Neural cell (in vitro differentiated cells): ENCODE data around the gene FBXL17. TPM values are rescaled to one million over a fixed set of nuclear protein-coding genes. Genes with fewer than 3 reads are reported as not detected.

Experiments
- H2AFZ ChIP-seq: fragments of 200-600, 300-800 bp; sonication (generic), shearing (Covaris generic); 2 replicates; pipeline ENCODE4 v1.6.0; 2014; ENCODE audit warnings: low read depth, mild to moderate bottlenecking, antibody characterized with exemption, low read length, moderate library complexity
- H3F3A ChIP-seq: fragments of 200-600 bp; shearing (Covaris generic); 2 replicates; pipeline ENCODE4 v1.6.1; 2016; ENCODE audit warnings: mild to moderate bottlenecking, moderate library complexity, mixed read lengths, antibody characterized with exemption, low read length; ENCODE audit not compliant: insufficient read depth, poor library complexity, severe bottlenecking
- H3K27ac ChIP-seq: fragments of 200-600, 300-800 bp; sonication (generic), shearing (Covaris generic); 2 replicates; pipeline ENCODE4 v1.5.1; 2014; ENCODE audit warnings: mild to moderate bottlenecking, low read length, moderate library complexity
- H3K27me3 ChIP-seq: fragments of 300-800, 200-600 bp; sonication (generic), shearing (Covaris generic); 2 replicates; pipeline ENCODE4 v1.6.0; 2014; ENCODE audit warnings: mild to moderate bottlenecking, low read depth, low read length, moderate library complexity; ENCODE audit not compliant: insufficient read depth
- H3K36me3 ChIP-seq: fragments of 300-800, 200-600 bp; sonication (generic), shearing (Covaris generic); 2 replicates; pipeline ENCODE4 v1.5.1; 2014; ENCODE audit warnings: mild to moderate bottlenecking, antibody characterized with exemption, low read length, moderate library complexity; ENCODE audit not compliant: insufficient read depth
- H3K4me2 ChIP-seq: fragments of 300-800, 200-600 bp; sonication (generic), shearing (Covaris generic); 2 replicates; pipeline ENCODE4 v1.6.0; 2014; ENCODE audit warnings: mild to moderate bottlenecking, low read length
- H3K4me3 ChIP-seq: fragments of 300-800, 200-600 bp; sonication (generic), shearing (Covaris generic); 2 replicates; pipeline ENCODE4 v1.5.1; 2014; ENCODE audit warnings: mild to moderate bottlenecking, low read length, moderate library complexity
- H3K79me2 ChIP-seq: fragments of 200-600 bp; shearing (Covaris generic); replicated peaks from 2 replicates; pipeline ENCODE4 v1.6.0; 2014; ENCODE audit warnings: mild to moderate bottlenecking, low read length, moderate library complexity; ENCODE audit not compliant: insufficient read depth
- H3K9ac ChIP-seq: fragments of 300-800, 200-600 bp; sonication (generic), shearing (Covaris generic); 2 replicates; pipeline ENCODE4 v1.6.1; 2016; ENCODE audit warnings: mild to moderate bottlenecking, low read length, mixed read lengths
- H3K9me2 ChIP-seq: fragments of 200-600 bp; shearing (Covaris generic); 2 replicates; pipeline ENCODE4 v1.6.1; 2016; ENCODE audit warnings: mild to moderate bottlenecking, low read length, mixed read lengths; ENCODE audit not compliant: insufficient read depth
- H3K9me3 ChIP-seq: fragments of 200-600, 300-800 bp; sonication (generic), shearing (Covaris generic); 2 replicates; pipeline ENCODE4 v1.6.1; 2016; ENCODE audit warnings: mild to moderate bottlenecking, mixed run types, low read length, moderate library complexity, mixed read lengths
- H4K20me1 ChIP-seq: fragments of 200-600 bp; shearing (Covaris generic); 2 replicates; pipeline ENCODE4 v1.6.1; 2016; ENCODE audit warnings: mild to moderate bottlenecking, mixed run types; ENCODE audit not compliant: insufficient read depth
- CTCF ChIP-seq: fragments of 450-650 bp; IDR thresholded peaks from 2 replicates; pipeline ENCODE4 v1.5.1; 2014; ENCODE audit warnings: antibody characterized with exemption, mild to moderate bottlenecking, moderate library complexity; ENCODE audit not compliant: poor library complexity, severe bottlenecking
- EP300 ChIP-seq: fragments of 450-650 bp; conservative IDR thresholded peaks from 2 replicates; pipeline ENCODE4 v1.6.1; 2014; ENCODE audit warnings: antibody characterized with exemption, mild to moderate bottlenecking, moderate library complexity; ENCODE audit not compliant: poor library complexity, severe bottlenecking
- EZH2 ChIP-seq: fragments of 200-600, 300-800 bp; shearing (Covaris generic), sonication (generic); IDR thresholded peaks from 2 replicates; pipeline ENCODE4 v1.6.1; 2014; ENCODE audit warnings: antibody characterized with exemption, low read length, borderline replicate concordance, mild to moderate bottlenecking; ENCODE audit not compliant: insufficient read depth, poor library complexity, severe bottlenecking
- MXI1 ChIP-seq: fragments of 450-650 bp; conservative IDR thresholded peaks from 2 replicates; pipeline ENCODE4 v1.6.1; 2014; ENCODE audit warnings: antibody characterized with exemption, mild to moderate bottlenecking; ENCODE audit not compliant: poor library complexity, severe bottlenecking
- POLR2AphosphoS5 ChIP-seq: IDR thresholded peaks from 2 replicates; pipeline ENCODE4 v1.6.1; 2012
- RAD21 ChIP-seq: fragments of 450-650 bp; conservative IDR thresholded peaks from 2 replicates; pipeline ENCODE4 v1.6.1; 2014; ENCODE audit warnings: antibody characterized with exemption, mild to moderate bottlenecking, moderate library complexity
- REST ChIP-seq: IDR thresholded peaks from 2 replicates; pipeline ENCODE4 v1.6.1; 2012; ENCODE audit warnings: borderline replicate concordance
- SMC3 ChIP-seq: fragments of 450-650 bp; conservative IDR thresholded peaks from 2 replicates; pipeline ENCODE4 v1.6.1; 2014; ENCODE audit warnings: antibody characterized with exemption, mild to moderate bottlenecking, moderate library complexity; ENCODE audit not compliant: poor library complexity
- TAF1 ChIP-seq: IDR thresholded peaks from 2 replicates; pipeline ENCODE4 v1.6.1; 2012; ENCODE audit warnings: low read depth
- polyA plus RNA-seq: library from polyadenylated mRNA; depleted of rRNA; stranded (reverse); fragments of >200 nt; gene quantifications from 2 replicates; pipeline ENCODE4 v1.2.3, GENCODE V29; 2014

The FBXL17 gene
- polyA plus RNA-seq, 1 donor from 2014 or later, result 19.6 TPM

DNA sequence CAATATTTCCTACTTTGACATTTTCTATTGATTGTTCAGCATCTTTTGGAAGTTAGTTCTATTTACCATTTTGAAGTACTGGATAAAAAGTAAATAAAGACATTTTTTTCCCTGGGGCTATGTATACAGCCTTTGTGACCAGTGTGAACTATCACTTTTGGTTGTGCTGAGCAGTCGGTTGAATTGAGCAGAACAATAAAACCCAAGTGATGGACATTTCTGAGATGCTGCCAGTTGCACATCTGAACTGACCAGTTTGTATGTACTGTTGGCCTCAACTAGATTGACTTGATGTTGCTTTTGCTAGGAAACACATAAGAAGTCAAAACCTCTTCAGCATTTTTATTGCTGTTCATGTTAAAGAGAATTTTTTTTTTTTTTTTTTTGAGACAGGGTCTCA, 451.0 kb downstream of the FBXL17 start:
- Histone ChIP-seq H3K27me3 (no peaks in the 10 kb centered on the region), H3K4me3 (no peak overlapping the region), H3K9ac (no peak overlapping the region), H3K9me2 (no peaks in the 10 kb centered on the region), H3F3A (no peaks in the 10 kb centered on the region), H3K27ac (no peak overlapping the region), H3K36me3 (no peaks in the 10 kb centered on the region), H4K20me1 (no peaks in the 10 kb centered on the region), H3K9me3 (no peaks in the 10 kb centered on the region), H2AFZ (no peak overlapping the region), H3K79me2 (no peaks in the 10 kb centered on the region), H3K4me2 (no peak overlapping the region)
- TF ChIP-seq RAD21, result no peak
- TF ChIP-seq EP300, result no peak
- TF ChIP-seq CTCF, result no peak
- TF ChIP-seq SMC3, result no peak
- TF ChIP-seq REST, result no peak
- no peak for TF ChIP-seq MXI1
- TF ChIP-seq POLR2AphosphoS5, result no peak
- no peak for TF ChIP-seq TAF1
- no peak for TF ChIP-seq EZH2

DNA sequence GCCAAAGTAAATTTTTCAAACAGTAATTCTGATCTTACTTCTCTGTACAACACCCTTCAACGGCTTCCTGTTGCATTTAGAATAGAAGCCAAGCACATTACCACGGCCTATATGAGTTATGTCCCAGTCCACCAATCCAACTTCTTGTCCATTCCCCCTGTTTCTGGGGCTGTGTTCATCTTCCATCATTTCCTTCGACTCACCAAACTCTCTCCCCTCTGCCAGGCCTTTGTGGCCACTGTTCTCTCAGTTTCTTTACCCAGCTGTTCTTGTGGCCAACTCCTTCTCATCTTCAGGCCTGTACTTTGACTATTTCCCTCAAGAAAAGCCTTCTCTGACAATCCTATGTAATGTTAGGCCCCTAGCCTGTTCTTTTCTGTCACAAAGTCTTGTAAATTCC, 451.8 kb downstream of the FBXL17 start:
- TF ChIP-seq MXI1, result no peak
- no peak for TF ChIP-seq EP300
- TF ChIP-seq CTCF, result no peak
- no peak for TF ChIP-seq TAF1
- TF ChIP-seq RAD21, result no peak
- TF ChIP-seq SMC3, result no peak
- TF ChIP-seq REST, result no peak
- no peak for TF ChIP-seq EZH2
- no peak for TF ChIP-seq POLR2AphosphoS5
- H3K4me3 ChIP-seq, result no peak overlapping the region
- H3K4me2 ChIP-seq, result no peak overlapping the region
- no peaks in the 10 kb centered on the region for H3K36me3 ChIP-seq
- H2AFZ ChIP-seq, result no peak overlapping the region
- H3K79me2 ChIP-seq, result no peaks in the 10 kb centered on the region
- no peaks in the 10 kb centered on the region for H3K9me3 ChIP-seq
- no peak overlapping the region for H3K9ac ChIP-seq
- no peaks in the 10 kb centered on the region for H3F3A ChIP-seq
- no peak overlapping the region for H3K27ac ChIP-seq
- no peaks in the 10 kb centered on the region for H3K9me2 ChIP-seq
- no peaks in the 10 kb centered on the region for H3K27me3 ChIP-seq
- no peaks in the 10 kb centered on the region for H4K20me1 ChIP-seq
